Measurements from ENCODE around the gene LMBRD1.

LMBRD1 gene

DNA sequence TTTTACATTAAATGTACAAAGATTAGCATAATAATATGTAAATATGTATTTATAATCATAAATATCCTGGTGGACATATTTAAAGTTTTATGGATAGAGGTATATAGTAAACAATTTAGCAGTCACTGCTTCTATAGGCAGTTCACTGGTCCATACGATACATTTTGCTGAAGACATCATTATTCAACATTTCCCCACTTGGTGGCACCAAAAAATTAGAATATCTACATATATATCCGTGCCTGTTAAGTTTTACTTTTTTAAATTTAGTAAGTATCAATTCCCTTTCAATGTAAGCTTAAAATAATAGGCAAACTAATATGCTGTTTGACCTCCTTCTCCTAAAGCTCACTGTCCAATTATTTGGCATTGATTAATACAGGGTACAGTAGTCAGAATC lies 64.2 kb downstream of the LMBRD1 start:
- ATAC-seq: peak; percentile 70; the same call in 2 of the 3 replicates

DNA sequence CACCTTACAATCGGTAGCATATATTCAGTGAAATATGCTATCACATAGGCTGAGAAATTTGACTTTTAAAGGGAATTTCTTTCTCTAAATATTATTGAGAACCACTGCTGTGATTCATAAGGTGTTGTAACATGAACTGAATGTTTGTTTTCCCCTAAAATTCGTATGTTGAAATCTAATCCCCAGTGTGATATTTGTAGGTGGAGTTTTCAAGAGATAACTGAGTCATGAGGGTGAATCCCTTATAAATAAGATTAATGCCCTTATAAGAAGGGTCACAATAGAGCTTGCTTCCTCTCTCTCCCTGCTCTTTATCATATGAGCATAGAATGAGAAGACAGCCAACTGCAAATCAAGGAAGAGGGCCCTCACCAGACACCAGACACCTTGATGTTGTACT lies 64.8 kb downstream of the LMBRD1 start:
- TF ChIP-seq, protein P1, sequence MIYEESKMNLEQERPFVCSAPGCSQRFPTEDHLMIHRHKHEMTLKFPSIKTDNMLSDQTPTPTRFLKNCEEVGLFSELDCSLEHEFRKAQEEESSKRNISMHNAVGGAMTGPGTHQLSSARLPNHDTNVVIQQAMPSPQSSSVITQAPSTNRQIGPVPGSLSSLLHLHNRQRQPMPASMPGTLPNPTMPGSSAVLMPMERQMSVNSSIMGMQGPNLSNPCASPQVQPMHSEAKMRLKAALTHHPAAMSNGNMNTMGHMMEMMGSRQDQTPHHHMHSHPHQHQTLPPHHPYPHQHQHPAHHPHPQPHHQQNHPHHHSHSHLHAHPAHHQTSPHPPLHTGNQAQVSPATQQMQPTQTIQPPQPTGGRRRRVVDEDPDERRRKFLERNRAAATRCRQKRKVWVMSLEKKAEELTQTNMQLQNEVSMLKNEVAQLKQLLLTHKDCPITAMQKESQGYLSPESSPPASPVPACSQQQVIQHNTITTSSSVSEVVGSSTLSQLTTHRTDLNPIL (CRISPR knock-in tag; IDR thresholded peaks at IDR 0.05; ENCODE audit: low read depth): no peak
- ATAC-seq: no peak

More for the DNA sequence above, 64.2 kb downstream of the LMBRD1 start:
- no peak for TF ChIP-seq ZFP3 (CRISPR knock-in tag; IDR thresholded peaks at IDR 0.05)
- no peak for TF ChIP-seq ZNF8 (CRISPR knock-in tag; IDR thresholded peaks at IDR 0.05)
- TF ChIP-seq, protein P1 (CRISPR knock-in tag; IDR thresholded peaks at IDR 0.05; ENCODE audit: low read depth): no peak

DNA sequence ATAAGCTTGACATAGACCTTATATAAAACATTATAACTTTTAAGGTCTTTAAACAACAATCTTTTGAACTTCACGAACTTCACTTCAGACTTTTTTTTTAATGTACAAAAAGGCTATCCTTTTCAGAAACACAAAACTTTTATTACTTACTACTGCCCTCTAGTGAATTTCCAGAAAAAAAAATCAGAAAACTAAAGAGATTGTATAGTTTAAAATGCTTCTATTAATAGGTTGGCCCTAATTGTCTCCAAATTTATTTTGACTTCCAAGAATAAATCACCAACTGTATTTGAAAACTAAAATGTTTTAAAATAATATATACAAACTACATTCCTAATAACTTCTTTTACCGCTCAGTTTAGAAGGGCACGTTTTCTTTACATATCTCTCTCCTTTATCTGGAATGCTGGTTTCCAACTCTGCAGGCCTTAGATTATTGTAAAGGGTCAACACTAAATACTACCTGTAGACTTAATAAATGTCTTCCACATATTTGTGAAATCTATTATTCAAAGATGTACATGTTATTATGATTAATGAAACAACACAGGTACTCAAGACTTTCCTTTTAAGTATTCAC lies 66.8 kb downstream of the LMBRD1 start:
- no peak for ATAC-seq
- TF ChIP-seq TCF4 (CRISPR knock-in tag; IDR thresholded peaks at IDR 0.05; ENCODE audit: borderline replicate concordance) (no peak), OSR1 (CRISPR knock-in tag; IDR thresholded peaks at IDR 0.05) (no peak), PATZ1 (CRISPR knock-in tag; IDR thresholded peaks at IDR 0.05; ENCODE audit: borderline replicate concordance) (no peak), TSHZ2 (CRISPR knock-in tag; IDR thresholded peaks at IDR 0.05) (no peak), ZNF8 (CRISPR knock-in tag; IDR thresholded peaks at IDR 0.05) (no peak)
- TF ChIP-seq, protein P2, sequence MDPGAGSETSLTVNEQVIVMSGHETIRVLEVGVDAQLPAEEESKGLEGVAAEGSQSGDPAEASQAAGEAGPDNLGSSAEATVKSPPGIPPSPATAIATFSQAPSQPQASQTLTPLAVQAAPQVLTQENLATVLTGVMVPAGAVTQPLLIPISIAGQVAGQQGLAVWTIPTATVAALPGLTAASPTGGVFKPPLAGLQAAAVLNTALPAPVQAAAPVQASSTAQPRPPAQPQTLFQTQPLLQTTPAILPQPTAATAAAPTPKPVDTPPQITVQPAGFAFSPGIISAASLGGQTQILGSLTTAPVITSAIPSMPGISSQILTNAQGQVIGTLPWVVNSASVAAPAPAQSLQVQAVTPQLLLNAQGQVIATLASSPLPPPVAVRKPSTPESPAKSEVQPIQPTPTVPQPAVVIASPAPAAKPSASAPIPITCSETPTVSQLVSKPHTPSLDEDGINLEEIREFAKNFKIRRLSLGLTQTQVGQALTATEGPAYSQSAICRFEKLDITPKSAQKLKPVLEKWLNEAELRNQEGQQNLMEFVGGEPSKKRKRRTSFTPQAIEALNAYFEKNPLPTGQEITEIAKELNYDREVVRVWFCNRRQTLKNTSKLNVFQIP (CRISPR knock-in tag; IDR thresholded peaks at IDR 0.05; ENCODE audit: borderline replicate concordance, low read depth): no peak
- TF ChIP-seq, protein P3, sequence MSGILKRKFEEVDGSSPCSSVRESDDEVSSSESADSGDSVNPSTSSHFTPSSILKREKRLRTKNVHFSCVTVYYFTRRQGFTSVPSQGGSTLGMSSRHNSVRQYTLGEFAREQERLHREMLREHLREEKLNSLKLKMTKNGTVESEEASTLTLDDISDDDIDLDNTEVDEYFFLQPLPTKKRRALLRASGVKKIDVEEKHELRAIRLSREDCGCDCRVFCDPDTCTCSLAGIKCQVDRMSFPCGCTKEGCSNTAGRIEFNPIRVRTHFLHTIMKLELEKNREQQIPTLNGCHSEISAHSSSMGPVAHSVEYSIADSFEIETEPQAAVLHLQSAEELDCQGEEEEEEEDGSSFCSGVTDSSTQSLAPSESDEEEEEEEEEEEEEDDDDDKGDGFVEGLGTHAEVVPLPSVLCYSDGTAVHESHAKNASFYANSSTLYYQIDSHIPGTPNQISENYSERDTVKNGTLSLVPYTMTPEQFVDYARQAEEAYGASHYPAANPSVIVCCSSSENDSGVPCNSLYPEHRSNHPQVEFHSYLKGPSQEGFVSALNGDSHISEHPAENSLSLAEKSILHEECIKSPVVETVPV (CRISPR knock-in tag; IDR thresholded peaks at IDR 0.05): no peak

DNA sequence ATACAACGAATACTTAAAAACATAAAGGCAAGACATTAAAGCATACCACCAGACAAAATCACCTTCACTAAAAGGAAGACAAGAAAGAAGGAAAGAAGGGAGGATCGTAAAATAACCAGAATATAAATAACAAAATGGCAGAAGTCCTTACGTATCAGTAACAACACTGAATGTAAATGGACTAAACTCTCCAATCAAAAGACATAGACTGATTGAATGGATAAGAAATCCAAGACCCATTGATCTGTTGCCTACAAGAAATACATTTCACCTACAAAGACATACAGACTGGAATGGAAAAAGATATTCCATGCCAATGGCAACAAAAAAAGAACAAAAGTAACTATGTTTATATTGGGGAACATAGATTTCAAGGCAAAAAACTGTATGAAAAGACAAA lies 74.1 kb downstream of the LMBRD1 start:
- no peak for ATAC-seq
- TF ChIP-seq, protein P3 (CRISPR knock-in tag; IDR thresholded peaks at IDR 0.05): no peak
- TF ChIP-seq ZFP30 (CRISPR knock-in tag; IDR thresholded peaks at IDR 0.05): no peak
- TF ChIP-seq ZNF70 (CRISPR knock-in tag; IDR thresholded peaks at IDR 0.05): no peak
- TF ChIP-seq ZC3H10 (CRISPR knock-in tag; IDR thresholded peaks at IDR 0.05): no peak

Data from SK-N-SH treated with all-trans-retinoic acid at 6 μM for 48 hours (cell line).